Measurements from ENCODE around the gene SRRM2.

Gene SRRM2

GRCh38 chr16:2752035-2752849 is at the start of gene SRRM2:
Gene SRRM2, plus strand, starts transcription at chr16:2752638. Its CDS starts 3,727 bp downstream, at chr16:2756365.
- peak; percentile 93 for DNase-seq (ENCODE audit: low spot score)

GRCh38 chr16:2702871-2703745 is 49.3 kb upstream of the SRRM2 start:
- no peak for DNase-seq (ENCODE audit: low spot score)

GRCh38 chr16:2704166-2704982 is 48.1 kb upstream of the SRRM2 start:
- no peak for DNase-seq (ENCODE audit: low spot score)

GRCh38 chr16:2704983-2705275 is 47.5 kb upstream of the SRRM2 start:
- no peak for DNase-seq (ENCODE audit: low spot score)

- DNase-seq (ENCODE audit: low spot score) = no peak
Observed at GRCh38 chr16:2705351-2705750, 47.1 kb upstream of the SRRM2 start.

- no peak for DNase-seq (ENCODE audit: low spot score)
Observed at GRCh38 chr16:2706085-2706484, 46.4 kb upstream of the SRRM2 start.

- no peak for DNase-seq (ENCODE audit: low spot score)
Observed at GRCh38 chr16:2706611-2707311, 45.7 kb upstream of the SRRM2 start.

GRCh38 chr16:2707368-2708289 is 44.8 kb upstream of the SRRM2 start:
- DNase-seq (ENCODE audit: low spot score) = no peak

- DNase-seq (ENCODE audit: low spot score) = no peak
Observed at GRCh38 chr16:2708290-2708639, 44.2 kb upstream of the SRRM2 start.

GRCh38 chr16:2708955-2709587 is 43.4 kb upstream of the SRRM2 start:
- DNase-seq (ENCODE audit: low spot score) = no peak

GRCh38 chr16:2709588-2709984 is 42.9 kb upstream of the SRRM2 start:
- DNase-seq (ENCODE audit: low spot score) = no peak

GRCh38 chr16:2710021-2710710 is 42.3 kb upstream of the SRRM2 start:
- DNase-seq (ENCODE audit: low spot score) = no peak

- no peak for DNase-seq (ENCODE audit: low spot score)
Observed at GRCh38 chr16:2710711-2711231, 41.7 kb upstream of the SRRM2 start.

GRCh38 chr16:2711370-2712062 is 40.9 kb upstream of the SRRM2 start:
- DNase-seq (ENCODE audit: low spot score) = no peak

- DNase-seq (ENCODE audit: low spot score) = no peak
Observed at GRCh38 chr16:2712063-2712441, 40.4 kb upstream of the SRRM2 start.

GRCh38 chr16:2712546-2712945 is 39.9 kb upstream of the SRRM2 start:
- DNase-seq (ENCODE audit: low spot score) = no peak

- DNase-seq (ENCODE audit: low spot score) = no peak
Observed at GRCh38 chr16:2713523-2713922, 38.9 kb upstream of the SRRM2 start.

- no peak for DNase-seq (ENCODE audit: low spot score)
Observed at GRCh38 chr16:2713985-2714774, 38.3 kb upstream of the SRRM2 start.
